HL-60 (cell line): ENCODE data around the gene SNRPA1.
A peak's percentile ranks its signal among the peaks of the same experiment; 100 is the strongest.

Source experiments
- DNase-seq, 2 experiments: peaks; one replicate each; pipeline ENCODE4 v3.0.0-alpha.2; 2010 to 2020; ENCODE audit warnings: low read depth in 1 of 2, low spot score in 1 of 2
- H3K27ac ChIP-seq: fragments of 250-450 bp; sonication (Bioruptor Pico); replicated peaks from 2 replicates; pipeline ENCODE4 v1.5.1; 2020; ENCODE audit warnings: mild to moderate bottlenecking, moderate library complexity
- H3K27me3 ChIP-seq: fragments of 250-450 bp; sonication (Bioruptor Pico); 2 replicates; pipeline ENCODE4 v1.5.1; 2021; ENCODE audit warnings: mild to moderate bottlenecking, moderate library complexity; ENCODE audit not compliant: insufficient read depth, poor library complexity, severe bottlenecking
- H3K4me3 ChIP-seq: replicated peaks from 2 replicates; pipeline ENCODE4 v1.5.1; 2011; ENCODE audit warnings: mild to moderate bottlenecking, control low read depth, low read length; ENCODE audit not compliant: insufficient read depth
- GABPA ChIP-seq: IDR thresholded peaks from 2 replicates; pipeline ENCODE4 v1.6.1; 2012; ENCODE audit warnings: low read depth
- POLR2AphosphoS5 ChIP-seq: IDR thresholded peaks from 2 replicates; pipeline ENCODE4 v1.6.1; 2012; ENCODE audit warnings: low read depth
- REST ChIP-seq: IDR thresholded peaks from 2 replicates; pipeline ENCODE4 v1.6.1; 2012; ENCODE audit warnings: low read depth; ENCODE audit not compliant: insufficient replicate concordance
- SPI1 ChIP-seq: IDR thresholded peaks from 2 replicates; pipeline ENCODE4 v1.6.1; 2012; ENCODE audit warnings: low read depth, mild to moderate bottlenecking, borderline replicate concordance
- TF ChIP-seq, protein P1 (sequence below): IDR thresholded peaks from one replicate; pipeline ENCODE4 v1.5.1; 2011; ENCODE audit warnings: low read length, control low read depth, inconsistent platforms; ENCODE audit not compliant: insufficient read depth

The SNRPA1 gene

DNA sequence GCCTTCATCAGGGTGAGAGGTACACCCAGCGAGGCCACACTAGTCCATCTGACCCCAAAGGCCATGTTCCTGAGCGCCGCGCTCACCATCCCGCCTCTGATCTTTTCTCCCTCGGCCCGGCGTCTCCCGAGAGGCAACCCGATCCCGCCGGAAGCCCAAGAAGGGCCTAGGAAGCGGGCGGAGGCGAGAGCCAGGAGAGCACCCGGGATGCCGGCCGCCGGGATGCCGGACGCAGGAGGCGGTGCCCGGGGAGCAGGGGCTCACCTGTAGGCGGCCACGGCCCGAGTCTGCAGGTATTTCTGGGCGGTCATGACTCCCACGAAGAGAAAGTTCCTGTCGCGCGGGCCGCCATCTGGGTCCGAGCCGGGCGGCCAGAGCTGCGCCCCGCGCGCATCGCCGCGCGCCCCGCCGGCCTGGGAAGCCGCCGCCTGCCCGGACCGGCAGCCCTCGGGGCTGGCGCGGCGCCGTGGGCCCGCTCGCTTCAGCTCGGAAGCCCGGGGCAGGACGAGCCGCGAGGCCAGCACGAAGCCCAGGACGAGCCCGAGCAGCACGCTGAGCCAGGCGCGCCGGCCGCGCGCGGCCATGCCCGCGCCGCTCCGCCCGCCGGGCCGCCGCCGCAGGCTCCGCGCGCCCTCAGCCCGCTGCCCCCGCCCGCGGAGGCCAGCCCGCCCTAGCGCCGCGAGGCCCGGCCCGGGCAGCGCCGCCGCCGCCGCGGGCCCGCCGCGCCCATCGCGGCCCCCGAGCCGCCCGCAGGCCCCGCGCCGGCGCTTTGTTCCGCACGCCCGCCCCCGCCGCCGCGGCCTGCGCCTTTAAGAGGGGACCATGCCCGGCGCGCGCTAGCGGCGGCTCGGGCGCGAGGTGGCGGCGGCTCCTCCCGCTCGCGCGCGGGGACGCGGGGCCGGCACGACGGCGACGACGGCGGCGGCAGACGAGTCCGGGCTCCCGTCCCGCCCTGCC, 43.9 kb downstream of the SNRPA1 start:
- Histone ChIP-seq H3K27ac (peak overlapping the region; percentile 79), H3K27me3 (no peaks in the 10 kb centered on the region), H3K4me3 (peak overlapping the region; percentile 85)
- TF ChIP-seq, protein P1, sequence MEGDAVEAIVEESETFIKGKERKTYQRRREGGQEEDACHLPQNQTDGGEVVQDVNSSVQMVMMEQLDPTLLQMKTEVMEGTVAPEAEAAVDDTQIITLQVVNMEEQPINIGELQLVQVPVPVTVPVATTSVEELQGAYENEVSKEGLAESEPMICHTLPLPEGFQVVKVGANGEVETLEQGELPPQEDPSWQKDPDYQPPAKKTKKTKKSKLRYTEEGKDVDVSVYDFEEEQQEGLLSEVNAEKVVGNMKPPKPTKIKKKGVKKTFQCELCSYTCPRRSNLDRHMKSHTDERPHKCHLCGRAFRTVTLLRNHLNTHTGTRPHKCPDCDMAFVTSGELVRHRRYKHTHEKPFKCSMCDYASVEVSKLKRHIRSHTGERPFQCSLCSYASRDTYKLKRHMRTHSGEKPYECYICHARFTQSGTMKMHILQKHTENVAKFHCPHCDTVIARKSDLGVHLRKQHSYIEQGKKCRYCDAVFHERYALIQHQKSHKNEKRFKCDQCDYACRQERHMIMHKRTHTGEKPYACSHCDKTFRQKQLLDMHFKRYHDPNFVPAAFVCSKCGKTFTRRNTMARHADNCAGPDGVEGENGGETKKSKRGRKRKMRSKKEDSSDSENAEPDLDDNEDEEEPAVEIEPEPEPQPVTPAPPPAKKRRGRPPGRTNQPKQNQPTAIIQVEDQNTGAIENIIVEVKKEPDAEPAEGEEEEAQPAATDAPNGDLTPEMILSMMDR: no peak
- TF ChIP-seq SPI1 (no peak), POLR2AphosphoS5 (no peak), GABPA (no peak), REST (no peak)
- DNase-seq: no peak

GRCh38 chr15:101250341-101250831, 44.7 kb downstream of the SNRPA1 start:
- TF ChIP-seq REST (no peak), GABPA (no peak), SPI1 (no peak), POLR2AphosphoS5 (no peak; the same call in 1 of the 2 replicates)
- TF ChIP-seq, protein P1: no peak
- DNase-seq: no peak
- Histone ChIP-seq H3K27me3 (no peaks in the 10 kb centered on the region), H3K27ac (peak overlapping the region; percentile 79), H3K4me3 (peak overlapping the region; percentile 85)

GRCh38 chr15:101248274-101248673, 46.8 kb downstream of the SNRPA1 start:
- peak overlapping the region; percentile 31; the same call in 1 of the 2 replicates for H3K27ac ChIP-seq
- no peak for DNase-seq
- no peak for TF ChIP-seq POLR2AphosphoS5
- TF ChIP-seq REST: no peak
- TF ChIP-seq GABPA: no peak
- TF ChIP-seq SPI1: no peak
- TF ChIP-seq, protein P1: no peak
- no peak overlapping the region for H3K4me3 ChIP-seq
- no peaks in the 10 kb centered on the region for H3K27me3 ChIP-seq
